HG03045 (cell line): ENCODE data around the gene PCDHGB2.
"Not testable (repeated sequence)": the region's sequence is repeated elsewhere in the genome, so short reads cannot be mapped to it uniquely, and the experiment has no call there.

ENCODE experiments used
- ATAC-seq: cut with Tn5 transposase; IDR thresholded peaks from one replicate; pipeline ENCODE4 v1.9.1; 2021; ENCODE audit warnings: mild to moderate bottlenecking, moderate library complexity; ENCODE audit not compliant: unreplicated experiment

PCDHGB2 gene

GRCh38 chr5:141383345-141383744 is 23.6 kb downstream of the PCDHGB2 start:
- ATAC-seq: no peak

- no peak for ATAC-seq
These were observed 24.9 kb downstream of the PCDHGB2 start for GRCh38 chr5:141384471-141385267.

DNA sequence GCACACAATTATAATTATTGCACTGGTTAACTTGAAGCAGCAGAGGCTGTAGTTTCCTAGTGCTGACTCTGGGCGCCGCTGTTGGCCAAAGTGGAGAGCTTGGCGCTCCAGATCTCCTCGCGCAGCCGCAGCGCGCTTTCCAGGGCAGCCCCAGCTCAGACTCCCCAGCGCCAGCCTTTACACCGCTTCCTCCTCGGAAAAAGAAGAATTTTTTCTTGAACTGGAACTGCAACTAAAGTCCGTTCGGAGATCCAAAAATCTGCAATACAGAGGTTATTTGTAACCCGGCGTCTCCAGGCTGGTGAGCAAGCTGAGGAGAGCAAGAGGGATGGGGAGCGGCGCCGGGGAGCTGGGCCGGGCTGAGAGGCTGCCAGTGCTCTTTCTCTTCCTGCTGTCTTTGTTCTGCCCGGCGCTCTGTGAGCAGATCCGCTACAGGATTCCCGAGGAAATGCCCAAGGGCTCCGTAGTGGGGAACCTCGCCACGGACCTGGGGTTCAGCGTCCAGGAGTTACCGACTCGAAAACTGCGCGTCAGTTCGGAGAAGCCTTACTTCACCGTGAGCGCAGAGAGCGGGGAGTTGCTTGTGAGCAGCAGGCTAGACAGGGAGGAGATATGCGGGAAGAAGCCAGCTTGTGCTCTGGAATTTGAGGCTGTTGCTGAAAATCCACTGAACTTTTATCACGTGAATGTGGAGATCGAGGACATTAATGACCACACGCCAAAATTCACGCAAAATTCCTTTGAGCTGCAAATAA is 27.9 kb downstream of the PCDHGB2 start, which contains the start of gene PCDHGB4:
PCDHGB4 (plus strand) TSS at position 142 of the 755 bp plus-strand sequence; CDS start at position 329, 187 bp downstream.
- not testable (repeated sequence) for ATAC-seq

GRCh38 chr5:141388661-141389060 is 28.9 kb downstream of the PCDHGB2 start:
- ATAC-seq: no peak

- ATAC-seq: no peak
These were observed 29.6 kb downstream of the PCDHGB2 start for GRCh38 chr5:141389153-141390042.

GRCh38 chr5:141392429-141393198 is 32.8 kb downstream of the PCDHGB2 start, which contains the start of gene PCDHGA8:
Gene PCDHGA8, plus strand, starts transcription at chr5:141392633. Its CDS starts 181 bp downstream, at chr5:141392814.
- ATAC-seq: no peak

- no peak for ATAC-seq
These were observed 33.5 kb downstream of the PCDHGB2 start for GRCh38 chr5:141393267-141393666.

- ATAC-seq: not testable (repeated sequence)
These were observed 34.8 kb downstream of the PCDHGB2 start for GRCh38 chr5:141394401-141395187.

DNA sequence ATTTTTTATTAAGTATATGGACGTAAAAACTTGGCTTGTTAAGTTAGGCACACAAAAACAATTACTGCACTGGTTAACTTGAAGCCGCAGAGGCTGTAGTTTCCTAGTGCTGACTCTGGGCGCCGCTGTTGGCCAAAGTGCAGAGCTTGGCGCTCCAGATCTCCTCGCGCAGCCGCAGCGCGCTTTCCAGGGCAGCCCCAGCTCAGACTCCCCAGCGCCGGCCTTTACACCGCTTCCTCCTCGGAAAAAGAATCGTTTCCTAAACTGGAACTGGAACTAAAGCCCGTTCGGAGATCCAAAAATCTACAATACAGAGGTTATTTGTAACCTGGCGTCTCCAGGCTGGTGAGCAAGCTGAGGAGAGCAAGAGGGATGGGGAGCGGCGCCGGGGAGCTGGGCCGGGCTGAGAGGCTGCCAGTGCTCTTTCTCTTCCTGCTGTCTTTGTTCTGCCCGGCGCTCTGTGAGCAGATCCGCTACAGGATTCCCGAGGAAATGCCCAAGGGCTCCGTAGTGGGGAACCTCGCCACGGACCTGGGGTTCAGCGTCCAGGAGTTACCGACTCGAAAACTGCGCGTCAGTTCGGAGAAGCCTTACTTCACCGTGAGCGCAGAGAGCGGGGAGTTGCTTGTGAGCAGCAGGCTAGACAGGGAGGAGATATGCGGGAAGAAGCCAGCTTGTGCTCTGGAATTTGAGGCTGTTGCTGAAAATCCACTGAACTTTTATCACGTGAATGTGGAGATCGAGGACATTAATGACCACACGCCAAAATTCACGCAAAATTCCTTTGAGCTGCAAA is 38.2 kb downstream of the PCDHGB2 start, which contains the start of gene PCDHGB5:
PCDHGB5 (plus strand) TSS at position 192 of the 796 bp plus-strand sequence; CDS start at position 373, 181 bp downstream.
- ATAC-seq: peak; percentile 90

- no peak for ATAC-seq
These were observed 38.8 kb downstream of the PCDHGB2 start for GRCh38 chr5:141398608-141399007.

DNA sequence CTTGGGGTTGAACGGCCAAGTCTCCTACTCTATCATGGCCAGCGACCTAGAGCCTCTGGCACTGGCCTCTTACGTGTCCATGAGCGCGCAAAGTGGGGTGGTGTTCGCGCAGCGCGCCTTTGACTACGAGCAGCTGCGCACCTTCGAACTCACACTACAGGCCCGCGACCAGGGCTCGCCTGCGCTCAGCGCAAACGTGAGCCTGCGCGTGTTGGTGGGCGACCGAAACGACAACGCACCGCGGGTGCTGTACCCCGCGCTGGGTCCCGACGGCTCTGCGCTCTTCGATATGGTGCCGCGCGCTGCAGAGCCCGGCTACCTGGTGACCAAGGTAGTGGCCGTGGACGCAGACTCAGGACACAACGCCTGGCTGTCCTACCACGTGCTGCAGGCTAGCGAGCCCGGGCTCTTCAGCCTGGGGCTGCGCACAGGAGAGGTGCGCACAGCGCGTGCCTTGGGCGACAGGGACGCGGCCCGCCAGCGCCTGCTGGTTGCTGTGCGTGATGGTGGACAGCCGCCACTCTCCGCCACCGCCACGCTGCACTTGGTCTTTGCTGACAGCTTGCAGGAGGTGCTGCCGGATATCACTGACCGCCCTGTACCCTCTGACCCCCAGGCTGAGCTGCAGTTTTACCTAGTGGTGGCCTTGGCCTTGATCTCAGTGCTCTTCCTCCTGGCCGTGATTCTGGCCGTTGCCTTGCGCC is 39.9 kb downstream of the PCDHGB2 start:
- ATAC-seq: no peak

GRCh38 chr5:141402553-141403243 is 42.9 kb downstream of the PCDHGB2 start, which contains the start of gene PCDHGA9:
Gene PCDHGA9, plus strand, starts transcription at chr5:141402778. Its CDS starts 175 bp downstream, at chr5:141402953.
- ATAC-seq: no peak

GRCh38 chr5:141403387-141403786 is 43.6 kb downstream of the PCDHGB2 start:
- no peak for ATAC-seq

GRCh38 chr5:141407790-141408505 is 48.2 kb downstream of the PCDHGB2 start, which contains the start of gene PCDHGB6:
Gene PCDHGB6, plus strand, starts transcription at chr5:141408021. Its CDS starts 182 bp downstream, at chr5:141408203.
- not testable (repeated sequence) for ATAC-seq

DNA sequence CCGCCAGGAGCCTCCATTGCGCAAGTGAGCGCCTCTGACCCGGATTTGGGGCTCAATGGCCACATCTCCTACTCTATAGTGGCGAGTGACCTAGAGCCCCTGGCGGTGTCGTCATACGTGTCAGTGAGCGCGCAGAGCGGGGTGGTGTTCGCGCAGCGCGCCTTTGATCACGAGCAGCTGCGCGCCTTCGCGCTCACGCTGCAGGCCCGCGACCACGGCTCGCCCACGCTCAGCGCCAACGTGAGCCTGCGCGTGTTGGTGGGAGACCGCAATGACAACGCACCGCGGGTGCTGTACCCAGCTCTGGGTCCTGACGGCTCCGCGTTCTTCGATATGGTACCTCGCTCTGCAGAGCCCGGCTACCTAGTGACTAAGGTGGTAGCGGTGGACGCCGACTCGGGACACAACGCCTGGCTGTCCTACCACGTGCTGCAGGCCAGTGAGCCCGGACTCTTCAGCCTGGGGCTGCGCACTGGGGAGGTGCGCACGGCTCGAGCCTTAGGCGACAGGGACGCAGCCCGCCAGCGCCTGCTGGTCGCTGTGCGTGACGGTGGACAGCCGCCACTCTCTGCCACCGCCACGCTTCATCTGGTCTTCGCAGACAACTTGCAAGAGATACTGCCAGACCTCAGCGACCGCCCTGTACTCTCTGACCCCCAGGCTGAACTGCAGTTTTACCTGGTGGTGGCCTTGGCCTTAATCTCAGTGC is 50.0 kb downstream of the PCDHGB2 start:
- ATAC-seq: no peak

DNA sequence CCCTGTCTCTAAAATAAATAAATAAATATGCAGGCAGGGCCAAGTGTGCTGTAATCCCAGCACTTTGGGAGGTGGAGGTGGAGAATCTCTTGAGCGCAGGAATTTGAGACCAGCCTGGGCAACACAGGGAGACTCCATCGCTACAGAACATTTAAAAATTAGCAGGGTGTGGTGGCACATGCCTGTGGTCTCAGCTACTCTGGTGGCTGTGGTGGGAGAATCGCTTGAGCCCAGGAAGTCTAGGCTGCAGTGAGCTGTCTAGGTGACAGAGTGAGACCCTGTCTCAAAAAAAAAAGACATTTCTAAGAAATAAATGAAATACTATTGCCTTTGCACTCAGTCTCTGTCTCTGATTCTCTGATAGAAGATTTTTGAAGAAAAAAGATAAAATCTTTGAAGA is 51.8 kb downstream of the PCDHGB2 start:
- no peak for ATAC-seq
